IMR-90 (cell line): ENCODE data around the gene LHPP. TPM values are rescaled to one million over a fixed set of nuclear protein-coding genes. Genes with fewer than 3 reads are reported as not detected.

Source experiments
- ATAC-seq: fragments of 200-7000 bp; cut with Tn5 transposase; 2 replicates; pipeline ENCODE4 v1.9.1; 2020; ENCODE audit warnings: low read depth, mild to moderate bottlenecking, moderate library complexity
- BruUV-seq: library from RNA; stranded (reverse); fragments of 400-500 nt; replicated peaks from 2 replicates; lab custom pipeline; 2021; lab: Mats Ljungman, UMichigan
- CTCF ChIA-PET: fragments of 300-600 bp; formaldehyde crosslinking; extraction: SDS; loops from one replicate; lab custom pipeline; 2021; ENCODE audit warnings: antibody characterized with exemption; lab: Yijun Ruan, JAX
- POLR2A ChIA-PET: fragments of 300-600 bp; sonication (Branson Sonifier 250); formaldehyde crosslinking; loops from one replicate; lab custom pipeline; 2022; ENCODE audit warnings: antibody characterized with exemption; ENCODE audit not compliant: unreplicated experiment; lab: Charles Lee
- DNase-seq: peaks from one replicate; pipeline ENCODE4 v3.0.0; 2013
- H2AFZ ChIP-seq: replicated peaks from 2 replicates; pipeline ENCODE3; 2013; ENCODE audit warnings: low read length, mild to moderate bottlenecking; ENCODE audit not compliant: poor library complexity
- H2AK5ac ChIP-seq: 2 replicates; pipeline ENCODE4 v1.6.1; 2013; ENCODE audit warnings: low read depth, low read length, inconsistent platforms
- H2AK9ac ChIP-seq: replicated peaks from 2 replicates; pipeline ENCODE3; 2013; ENCODE audit warnings: mild to moderate bottlenecking, low read depth, low read length, moderate library complexity; ENCODE audit not compliant: poor library complexity
- H2BK120ac ChIP-seq: 2 replicates; pipeline ENCODE4 v1.6.1; 2013; ENCODE audit warnings: low read depth, low read length, inconsistent platforms
- H2BK15ac ChIP-seq: 3 replicates; pipeline ENCODE4 v1.6.1; 2013; ENCODE audit warnings: low read depth, low read length, inconsistent platforms
- H2BK20ac ChIP-seq: 2 replicates; pipeline ENCODE4 v1.6.1; 2013; ENCODE audit warnings: low read depth, mild to moderate bottlenecking, inconsistent platforms, low read length, moderate library complexity
- H2BK5ac ChIP-seq: 2 replicates; pipeline ENCODE4 v1.6.1; 2013; ENCODE audit warnings: mild to moderate bottlenecking, low read depth, low read length, inconsistent platforms; ENCODE audit not compliant: poor library complexity, severe bottlenecking
- H3K14ac ChIP-seq: replicated peaks from 2 replicates; pipeline ENCODE4 v1.6.1; 2013; ENCODE audit warnings: low read depth, low read length, inconsistent platforms
- H3K18ac ChIP-seq: 2 replicates; pipeline ENCODE4 v1.6.1; 2013; ENCODE audit warnings: low read depth, low read length, control low read depth
- H3K23ac ChIP-seq: 2 replicates; pipeline ENCODE4 v1.6.1; 2013; ENCODE audit warnings: low read depth, low read length, inconsistent platforms
- H3K27ac ChIP-seq: 2 replicates; pipeline ENCODE4 v1.5.1; 2013; ENCODE audit warnings: mild to moderate bottlenecking, control low read depth, low read length; ENCODE audit not compliant: insufficient read depth
- H3K27me3 ChIP-seq: 2 replicates; pipeline ENCODE4 v1.6.1; 2013; ENCODE audit warnings: low read length; ENCODE audit not compliant: control insufficient read depth, insufficient read depth
- H3K36me3 ChIP-seq: 2 replicates; pipeline ENCODE4 v1.6.1; 2013; ENCODE audit warnings: low read length, mixed read lengths; ENCODE audit not compliant: control insufficient read depth, insufficient read depth
- H3K4ac ChIP-seq: 2 replicates; pipeline ENCODE4 v1.6.1; 2013; ENCODE audit warnings: low read depth, low read length, inconsistent platforms
- H3K4me1 ChIP-seq: 2 replicates; pipeline ENCODE4 v1.6.1; 2013; ENCODE audit warnings: low read length, mixed read lengths; ENCODE audit not compliant: control insufficient read depth, insufficient read depth
- H3K4me2 ChIP-seq: 2 replicates; pipeline ENCODE4 v1.6.1; 2013; ENCODE audit warnings: low read depth, mild to moderate bottlenecking, control low read depth, low read length, moderate library complexity
- H3K4me3 ChIP-seq: 2 replicates; pipeline ENCODE4 v1.5.1; 2013; ENCODE audit warnings: low read depth, mild to moderate bottlenecking, control low read depth, low read length, moderate library complexity; ENCODE audit not compliant: insufficient read depth
- H3K56ac ChIP-seq: 2 replicates; pipeline ENCODE4 v1.6.1; 2013; ENCODE audit warnings: low read length, inconsistent platforms; ENCODE audit not compliant: insufficient read depth; ENCODE audit errors: extremely low read depth
- H3K79me1 ChIP-seq, 2 experiments: 2 replicates each; pipeline ENCODE4 v1.6.1; 2013; ENCODE audit warnings: low read length in 2 of 2, inconsistent platforms in 1 of 2, low read depth in 1 of 2
- H3K9ac ChIP-seq: 2 replicates; pipeline ENCODE4 v1.6.1; 2013; ENCODE audit warnings: low read depth, low read length, control low read depth
- H3K9me1 ChIP-seq: 2 replicates; pipeline ENCODE4 v1.6.1; 2013; ENCODE audit warnings: low read length, inconsistent platforms; ENCODE audit not compliant: insufficient read depth
- H3K9me3 ChIP-seq: 2 replicates; pipeline ENCODE4 v1.6.1; 2013; ENCODE audit warnings: low read length; ENCODE audit not compliant: control insufficient read depth, insufficient read depth
- H4K20me1 ChIP-seq: 2 replicates; pipeline ENCODE4 v1.6.1; 2013; ENCODE audit warnings: low read length, inconsistent platforms; ENCODE audit not compliant: insufficient read depth
- H4K5ac ChIP-seq: 2 replicates; pipeline ENCODE4 v1.6.1; 2013; ENCODE audit warnings: mild to moderate bottlenecking, low read depth, low read length, control low read depth
- H4K8ac ChIP-seq, 2 experiments: 2 replicates each; pipeline ENCODE4 v1.6.1; 2013; ENCODE audit warnings: low read depth in 2 of 2, low read length in 2 of 2, control low read depth in 1 of 2, inconsistent platforms in 1 of 2
- H4K91ac ChIP-seq: 2 replicates; pipeline ENCODE4 v1.6.1; 2013; ENCODE audit warnings: low read depth, low read length, inconsistent platforms; ENCODE audit not compliant: insufficient read depth
- BHLHE40 ChIP-seq: fragments of 150-350 bp; IDR thresholded peaks from 2 replicates; pipeline ENCODE4 v1.6.1; 2016; ENCODE audit warnings: mild to moderate bottlenecking, low read depth, low read length
- CEBPB ChIP-seq: IDR thresholded peaks from 2 replicates; pipeline ENCODE4 v1.6.1; 2012; ENCODE audit warnings: low read depth, low read length, improper control_type of control experiment
- ELK1 ChIP-seq: fragments of 150-350 bp; IDR thresholded peaks from 2 replicates; pipeline ENCODE4 v1.6.1; 2016; ENCODE audit warnings: low read depth, mild to moderate bottlenecking, low read length, moderate library complexity, borderline replicate concordance
- MAFK ChIP-seq: IDR thresholded peaks from 2 replicates; pipeline ENCODE4 v1.6.1; 2012; ENCODE audit warnings: low read depth, low read length, improper control_type of control experiment
- MAZ ChIP-seq: IDR thresholded peaks from 2 replicates; pipeline ENCODE4 v1.6.1; 2012; ENCODE audit warnings: low read depth, mild to moderate bottlenecking, low read length, improper control_type of control experiment, moderate library complexity, borderline replicate concordance
- NFE2L2 ChIP-seq: fragments of 150-350 bp; IDR thresholded peaks from 2 replicates; pipeline ENCODE4 v1.6.1; 2016; ENCODE audit warnings: low read depth, mild to moderate bottlenecking, low read length
- POLR2A ChIP-seq: IDR thresholded peaks from 2 replicates; pipeline ENCODE4 v1.6.1; 2012; ENCODE audit warnings: mild to moderate bottlenecking, low read depth, low read length
- RCOR1 ChIP-seq: IDR thresholded peaks from 2 replicates; pipeline ENCODE4 v1.6.1; 2012; ENCODE audit warnings: mild to moderate bottlenecking, low read length, improper control_type of control experiment; ENCODE audit not compliant: insufficient replicate concordance
- RFX5 ChIP-seq: IDR thresholded peaks from 2 replicates; pipeline ENCODE4 v1.8.0; 2012; ENCODE audit warnings: low read depth, mild to moderate bottlenecking, low read length, moderate library complexity
- WGBS, 2 experiments: methylation state at CpG; one replicate each; pipeline versions ENCODE4 v1.1.5 to v1.1.7; 2013; ENCODE audit warnings: missing lambda C conversion rate in 2 of 2; ENCODE audit not compliant: insufficient read length in 1 of 2; ENCODE audit errors: extremely low coverage in 2 of 2; 5-methylcytosine and 5-hydroxymethylcytosine counted together
- dilution Hi-C: fragments of 300-500 bp; cut with HindIII; formaldehyde crosslinking; loops from one replicate; pipeline ENCODE4 v1.14.3; 2018; ENCODE audit warnings: low sequenced_read_pairs; ENCODE audit not compliant: unreplicated experiment
- in situ Hi-C: fragments of 300-500 bp; cut with MboI; formaldehyde crosslinking; loops from 3 replicates; pipeline ENCODE4 v1.14.3; 2019; ENCODE audit warnings: low sequenced_read_pairs, inconsistent platforms, mixed read lengths
- intact Hi-C: fragments of 100-400 bp; cut with micrococcal nuclease; formaldehyde crosslinking; loops from 2 replicates; pipeline ENCODE4 v1.10.0; 2022
- polyA plus RNA-seq, 3 experiments: library from polyadenylated mRNA; depleted of rRNA; stranded (reverse); fragments of >200 nt; gene quantifications; 2 replicates each; pipeline ENCODE4 v1.2.3, GENCODE V29; 2012; ENCODE audit warnings: low replicate concordance in 1 of 3
- total RNA-seq: library from RNA; depleted of rRNA; stranded (reverse); fragments of >200 nt; gene quantifications from 2 replicates; pipeline ENCODE4 v1.2.3, GENCODE V29; 2012

Gene LHPP
- total and polyA plus RNA-seq, 2 of the 4 experiments (the other 2 are of a cell fraction) = 2.7 to 8.3 TPM

- Histone ChIP-seq H3K56ac (no peak overlapping the region), H2AK5ac (no peak overlapping the region), H4K8ac (no peak overlapping the region), H3K4ac (no peak overlapping the region), H3K79me1 (no peaks in the 10 kb centered on the region), H3K9me3 (no peaks in the 10 kb centered on the region), H2BK20ac (no peak overlapping the region), H2AK9ac (no peak overlapping the region), H2AFZ (no peak overlapping the region), H2BK15ac (no peak overlapping the region), H4K20me1 (no peaks in the 10 kb centered on the region; the same call in 1 of the 2 replicates), H2BK120ac (no peak overlapping the region), H3K23ac (no peak overlapping the region), H3K4me2 (no peak overlapping the region), H3K18ac (no peak overlapping the region), H3K27ac (no peak overlapping the region), H2BK5ac (no peak overlapping the region), H4K5ac (no peak overlapping the region), H3K36me3 (no peaks in the 10 kb centered on the region), H3K9ac (no peak overlapping the region), H4K91ac (no peak overlapping the region), H3K9me1 (no peaks in the 10 kb centered on the region), H3K14ac (no peak overlapping the region), H3K27me3 (peaks cover 4% of the 10 kb centered on the region; the same call in 1 of the 2 replicates), H3K4me3 (no peak overlapping the region), H3K4me1 (no peaks in the 10 kb centered on the region)
- ChIA-PET CTCF (no interaction called here), POLR2A (no interaction called here)
- ATAC-seq = no peak
- no peak for TF ChIP-seq NFE2L2
- TF ChIP-seq POLR2A = no peak
- TF ChIP-seq RFX5 = no peak
- no peak for TF ChIP-seq MAFK
- no peak for TF ChIP-seq ELK1
- TF ChIP-seq MAZ = no peak
- TF ChIP-seq BHLHE40 = no peak
- TF ChIP-seq CEBPB = no peak
- no peak for TF ChIP-seq RCOR1
- dilution Hi-C loops (no loop called here), in situ Hi-C loops (loop anchor here (25.0 kb wide), 1 partner anchor 442 kb away; no protein-coding TSS in a partner anchor), intact Hi-C loops (loop anchor here (2.0 kb wide), 1 partner anchor 59 kb away; no protein-coding TSS in a partner anchor)
- WGBS, 2 experiments = no CpG with 5 or more reads among the region's 23 CpGs
- DNase-seq = no peak
- no TSS peak for BruUV-seq
Observed at GRCh38 chr10:124545351-124546054, 83.9 kb downstream of the LHPP start.
